Epithelial cell of esophagus (primary cell): ENCODE results near the gene PARD3B.

ENCODE experiments used
- DNase-seq: peaks from one replicate; pipeline ENCODE4 v3.0.0; 2010; ENCODE audit warnings: low read depth
- H3K4me3 ChIP-seq: 2 replicates; pipeline ENCODE4 v1.5.1; 2011; ENCODE audit warnings: mild to moderate bottlenecking, low read length, control low read depth
- CTCF ChIP-seq: IDR thresholded peaks from 2 replicates; pipeline ENCODE4 v1.5.1; 2011; ENCODE audit warnings: low read depth, mild to moderate bottlenecking, low read length, control low read depth, inconsistent platforms; ENCODE audit not compliant: insufficient read depth; ENCODE audit errors: missing control alignments

Gene PARD3B

GRCh38 chr2:205198140-205198525 lies 652.9 kb downstream of the PARD3B start:
- TF ChIP-seq CTCF, result no peak
- H3K4me3 ChIP-seq, result no peak overlapping the region
- no peak for DNase-seq

GRCh38 chr2:205199165-205199850 lies 654.0 kb downstream of the PARD3B start:
- DNase-seq, result no peak
- no peak for TF ChIP-seq CTCF
- H3K4me3 ChIP-seq, result no peak overlapping the region

GRCh38 chr2:205210494-205210893 lies 665.2 kb downstream of the PARD3B start:
- no peak overlapping the region for H3K4me3 ChIP-seq
- no peak for TF ChIP-seq CTCF
- no peak for DNase-seq

- peak; percentile 84 for DNase-seq
- no peak overlapping the region for H3K4me3 ChIP-seq
- TF ChIP-seq CTCF, result no peak
Observed at GRCh38 chr2:205212357-205212756, 667.1 kb downstream of the PARD3B start.

- H3K4me3 ChIP-seq, result no peak overlapping the region
- no peak for TF ChIP-seq CTCF
- DNase-seq, result no peak
Observed at GRCh38 chr2:205216092-205216491, 670.8 kb downstream of the PARD3B start.

GRCh38 chr2:205216580-205216979 lies 671.3 kb downstream of the PARD3B start:
- H3K4me3 ChIP-seq, result no peak overlapping the region
- no peak for DNase-seq
- no peak for TF ChIP-seq CTCF

GRCh38 chr2:205217004-205217403 lies 671.7 kb downstream of the PARD3B start:
- H3K4me3 ChIP-seq, result no peak overlapping the region
- no peak for DNase-seq
- TF ChIP-seq CTCF, result no peak
